Kidney tubule cell (primary cell): ENCODE data around the gene SHE.

Experiments used
- DNase-seq: peaks from one replicate; pipeline ENCODE4 v3.0.0-alpha.2; 2018; ENCODE audit warnings: low spot score

SHE gene

DNA sequence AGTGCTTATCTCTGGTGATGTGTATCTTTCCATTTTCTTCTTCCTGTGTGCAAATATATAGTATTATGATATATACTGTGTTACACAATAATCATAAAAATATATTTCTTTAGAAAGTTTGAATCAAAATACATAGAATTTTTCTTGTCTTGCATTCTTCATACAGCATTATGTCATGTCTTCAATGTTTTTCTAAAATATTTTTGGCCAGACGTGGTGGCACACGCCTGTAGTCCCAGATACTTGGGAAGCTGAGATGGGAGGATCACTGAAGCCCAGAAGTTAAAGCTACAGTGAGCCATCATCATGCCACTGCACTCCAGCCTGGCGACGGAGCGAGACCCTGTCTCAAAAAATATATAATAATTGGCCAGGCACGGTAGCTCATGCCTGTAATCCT is 55.4 kb downstream of the SHE start:
- DNase-seq: no peak

DNA sequence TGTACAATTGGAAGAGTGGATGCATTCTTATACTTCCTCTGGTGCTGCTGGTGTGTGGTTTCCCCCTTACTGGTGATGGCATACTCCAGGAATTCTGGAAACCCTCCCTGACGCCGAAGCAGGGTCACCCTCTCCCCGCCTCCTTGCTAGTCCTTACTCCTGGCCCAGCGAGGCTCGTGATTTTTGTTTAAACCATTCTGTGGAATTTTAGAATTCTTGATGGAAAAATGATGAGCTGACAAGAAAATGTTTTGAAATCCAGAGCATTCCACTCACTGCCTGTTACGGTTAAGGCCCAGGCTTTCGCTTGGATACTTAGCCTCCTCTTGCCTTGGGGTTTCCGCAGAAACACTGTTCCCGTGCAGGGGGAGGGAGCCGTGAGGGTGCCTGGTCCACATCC is 55.9 kb downstream of the SHE start:
- DNase-seq: peak; percentile 56

GRCh38 chr1:154445040-154445472 is 57.2 kb downstream of the SHE start:
- DNase-seq: peak; percentile 66

- DNase-seq: no peak
Measured at GRCh38 chr1:154443274-154444013, 58.8 kb downstream of the SHE start.

- peak; percentile 83 for DNase-seq
Measured at GRCh38 chr1:154442006-154442740, 60.0 kb downstream of the SHE start.

GRCh38 chr1:154441241-154441888 is 60.8 kb downstream of the SHE start:
- DNase-seq: no peak

- peak; percentile 10 for DNase-seq
Measured at GRCh38 chr1:154440036-154440804, 62.0 kb downstream of the SHE start.

DNA sequence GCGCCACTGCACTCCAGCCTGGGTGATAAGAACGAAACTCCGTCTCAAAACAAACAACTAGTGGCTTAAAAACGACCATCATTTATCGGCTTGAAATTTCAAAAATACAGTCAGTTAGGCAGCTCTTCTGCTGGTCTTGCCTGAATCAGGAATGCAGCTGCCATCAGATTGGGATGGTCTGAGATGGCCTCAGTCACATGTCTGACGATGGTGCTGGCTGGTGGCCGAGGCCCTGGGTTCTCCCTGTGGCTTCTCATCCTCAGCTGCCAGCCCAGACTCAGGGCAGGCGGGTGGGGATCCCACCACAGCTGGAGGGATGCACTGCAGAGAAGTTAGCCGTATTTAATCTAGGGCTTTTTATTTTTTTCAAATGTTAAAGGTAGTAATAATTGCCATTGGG is 65.8 kb downstream of the SHE start:
- no peak for DNase-seq

DNA sequence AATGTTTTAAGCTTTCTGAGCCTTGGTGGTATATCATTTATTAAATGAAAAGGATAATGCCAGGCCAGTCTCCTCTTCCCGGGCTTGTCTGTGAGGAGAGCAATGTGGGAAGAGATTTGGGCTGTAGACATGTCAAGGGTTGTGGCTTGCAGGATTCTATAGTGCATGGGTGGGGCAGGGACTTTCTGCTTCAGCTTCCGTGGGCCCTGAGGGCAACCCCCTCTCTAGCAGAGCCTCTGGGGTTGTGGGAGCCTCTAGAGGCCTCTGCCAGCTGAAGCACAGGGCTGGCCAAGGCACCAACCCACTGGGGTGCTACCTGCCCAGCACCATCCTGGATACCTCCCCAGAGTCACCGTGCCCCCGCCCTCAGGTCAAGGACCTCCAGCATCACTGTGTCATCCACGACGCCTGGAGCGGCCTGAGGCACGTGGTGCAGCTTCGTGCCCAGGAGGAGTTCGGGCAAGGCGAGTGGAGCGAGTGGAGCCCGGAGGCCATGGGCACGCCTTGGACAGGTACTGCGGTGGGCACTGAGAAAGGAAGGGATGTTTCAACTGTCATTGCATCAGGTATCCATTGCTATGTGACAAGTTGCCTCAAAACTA is 66.5 kb downstream of the SHE start:
- no peak for DNase-seq

DNA sequence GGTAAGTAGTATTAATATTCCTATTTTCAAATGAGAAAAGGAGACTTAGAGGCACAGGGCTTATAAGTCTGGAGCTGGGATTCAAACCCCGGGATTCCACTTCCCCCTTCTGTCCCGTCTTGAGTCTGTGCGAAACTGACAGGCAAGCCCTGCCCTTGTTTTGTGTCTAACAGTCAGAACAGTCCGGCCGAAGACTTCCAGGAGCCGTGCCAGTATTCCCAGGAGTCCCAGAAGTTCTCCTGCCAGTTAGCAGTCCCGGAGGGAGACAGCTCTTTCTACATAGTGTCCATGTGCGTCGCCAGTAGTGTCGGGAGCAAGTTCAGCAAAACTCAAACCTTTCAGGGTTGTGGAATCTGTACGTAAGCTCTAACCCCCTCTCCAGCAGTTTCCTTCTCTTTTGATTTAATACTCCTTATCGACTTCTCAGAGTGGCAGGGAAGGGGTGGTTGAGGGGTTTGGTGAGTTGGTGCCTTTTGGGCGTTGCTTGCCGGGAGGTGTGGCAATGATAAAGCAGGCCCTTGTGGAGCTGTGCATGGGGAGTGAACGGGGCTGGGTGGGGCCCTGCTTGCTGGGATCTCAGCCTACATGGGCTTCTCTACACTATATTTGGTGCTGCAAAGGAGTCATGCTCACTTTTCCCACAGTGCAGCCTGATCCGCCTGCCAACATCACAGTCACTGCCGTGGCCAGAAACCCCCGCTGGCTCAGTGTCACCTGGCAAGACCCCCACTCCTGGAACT is 67.7 kb downstream of the SHE start:
- no peak for DNase-seq

DNA sequence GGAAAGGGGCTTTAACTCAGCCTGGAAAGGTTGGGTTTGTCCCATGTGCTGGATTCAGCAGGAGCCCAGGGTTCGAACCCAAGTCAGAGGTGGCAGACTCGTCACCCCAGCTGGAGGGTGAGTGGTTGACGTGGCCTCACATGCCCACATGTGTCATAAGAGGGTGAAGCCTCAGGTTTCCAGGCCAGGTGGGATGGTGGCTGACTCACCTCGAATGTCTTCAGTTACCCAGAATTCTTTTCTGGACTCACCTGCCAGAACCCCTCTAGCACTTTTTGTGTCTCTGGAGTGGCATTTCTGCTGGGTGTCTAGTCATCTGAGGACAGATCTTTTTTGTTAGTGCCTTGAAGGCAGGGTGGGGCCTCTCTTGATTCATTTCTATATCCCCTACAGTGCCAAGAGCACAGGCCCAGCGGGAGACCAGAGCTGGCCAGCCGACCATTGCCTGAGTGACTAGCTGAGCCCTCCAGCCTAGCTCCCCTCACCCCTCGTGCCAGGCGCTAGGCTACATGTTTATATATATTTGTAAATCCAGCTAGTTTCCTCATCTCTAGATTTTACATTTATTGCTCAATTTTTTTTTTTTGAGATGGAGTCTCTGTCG is 68.9 kb downstream of the SHE start:
- DNase-seq: peak; percentile 86

DNA sequence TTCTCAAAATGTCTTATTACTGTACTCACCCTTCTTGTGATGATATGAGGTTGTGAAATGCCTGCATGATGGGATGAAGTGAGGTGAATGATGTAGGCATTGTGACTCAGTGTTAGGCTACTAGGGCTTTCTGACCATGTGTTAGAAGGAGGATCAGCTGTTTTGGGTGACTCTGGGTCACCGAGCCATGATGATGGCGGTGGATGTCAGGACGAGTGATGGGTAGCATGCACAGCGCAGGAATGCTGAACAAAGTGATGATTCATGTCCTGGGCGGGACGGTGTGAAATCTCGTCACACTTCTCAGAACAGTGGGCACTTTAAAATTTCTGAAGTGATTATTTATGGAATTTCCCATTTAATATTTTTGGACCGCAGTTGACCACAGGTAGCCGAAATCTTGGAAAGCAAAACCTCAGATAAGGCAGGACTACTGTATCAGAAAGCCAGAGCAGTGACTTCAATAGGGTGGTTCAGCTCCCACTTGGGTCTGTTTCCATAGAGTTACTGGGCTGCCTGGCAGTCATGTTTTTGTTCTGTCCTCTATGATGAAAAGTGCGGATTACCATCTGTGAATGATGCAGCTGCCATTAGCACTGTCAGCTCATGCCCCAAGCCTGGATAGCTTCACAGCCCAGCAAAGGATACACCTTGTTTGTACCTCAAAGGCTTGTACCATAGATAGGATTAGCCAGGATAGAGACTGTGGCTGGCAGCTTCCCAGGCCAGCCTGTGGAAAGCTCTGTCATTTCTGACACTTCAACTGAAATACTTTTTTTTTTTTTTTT is 70.4 kb downstream of the SHE start:
- DNase-seq: peak; percentile 98

DNA sequence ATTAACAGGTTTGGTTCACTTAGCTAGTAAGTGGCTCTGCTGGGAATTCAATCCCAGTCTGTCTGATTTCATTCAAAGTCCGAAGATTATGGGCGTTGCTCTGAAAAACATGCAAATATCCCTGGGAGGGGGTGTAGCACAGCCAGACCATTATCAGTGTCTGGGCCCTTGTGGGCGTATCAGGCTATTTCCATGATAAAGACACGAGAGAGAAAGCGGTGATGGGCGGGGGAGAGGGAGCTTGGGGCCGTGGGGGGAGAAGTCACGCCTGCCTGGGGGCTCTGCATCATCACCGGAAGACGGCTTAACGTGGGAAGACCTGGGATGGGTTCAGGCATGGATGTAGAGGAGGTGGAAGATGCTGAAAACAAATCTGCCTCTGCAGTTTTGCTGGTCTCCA is 71.3 kb downstream of the SHE start:
- no peak for DNase-seq

GRCh38 chr1:154429841-154430611 is 72.2 kb downstream of the SHE start:
- no peak for DNase-seq
